RPMI7951 (cell line): ENCODE results near the gene DAB2IP. TPM values are rescaled to one million over a fixed set of nuclear protein-coding genes. Genes with fewer than 3 reads are reported as not detected.
"Not testable (repeated sequence)": the region's sequence is repeated elsewhere in the genome, so short reads cannot be mapped to it uniquely, and the experiment has no call there.

Experiments used
- DNase-seq: peaks from one replicate; pipeline ENCODE4 v3.0.0-alpha.2; 2012; ENCODE audit warnings: low read depth
- total RNA-seq: library from RNA; depleted of rRNA; stranded (reverse); fragments of >200 nt; shearing (Covaris generic); gene quantifications from 2 replicates; pipeline ENCODE4 v1.2.3, GENCODE V29; 2014; rRNA removed

Gene DAB2IP
- total RNA-seq, result 3.1 and 3.8 TPM in 2 replicates

DNA sequence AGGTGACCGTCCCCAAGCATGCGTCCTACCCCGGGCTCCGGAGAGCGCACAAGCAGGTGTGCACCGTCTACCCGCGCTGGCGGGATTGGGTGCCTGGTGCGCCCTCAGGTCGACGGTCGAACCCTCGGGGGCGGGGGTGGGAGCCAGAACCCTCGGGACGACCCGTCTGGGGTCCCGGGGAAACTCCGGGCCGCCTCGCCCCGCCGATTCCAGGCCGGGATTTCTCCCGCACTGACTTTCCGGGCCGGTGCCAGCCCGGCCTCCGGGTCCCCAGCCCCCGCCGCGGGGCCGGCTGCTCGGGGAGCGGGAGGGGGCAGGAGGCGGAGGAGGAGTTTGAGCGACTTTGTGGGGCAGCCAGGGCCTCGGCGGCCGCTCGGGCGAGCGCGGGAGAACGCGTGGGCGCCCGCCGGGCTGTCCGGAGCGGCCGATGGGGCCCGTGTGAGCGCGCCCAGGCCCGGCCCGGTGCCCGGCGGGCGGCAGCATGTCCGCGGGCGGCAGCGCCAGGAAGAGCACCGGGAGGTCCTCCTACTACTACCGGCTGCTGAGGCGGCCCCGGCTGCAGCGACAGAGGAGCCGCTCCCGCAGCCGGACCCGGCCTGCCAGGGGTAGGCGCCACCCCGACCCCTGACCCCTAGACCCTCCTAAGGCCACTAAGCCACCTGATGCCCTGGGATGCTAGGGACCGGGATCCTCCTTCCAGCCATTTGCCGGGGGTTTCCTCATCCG lies at the start of gene DAB2IP:
TSS of gene DAB2IP (plus strand) at position 340 of the 726 bp plus-strand sequence. CDS start at position 482, 142 bp downstream.
- peak; percentile 25 for DNase-seq

- DNase-seq, result peak; percentile 43
Measured at GRCh38 chr9:121603028-121603427, 48.4 kb upstream of the DAB2IP start.

DNA sequence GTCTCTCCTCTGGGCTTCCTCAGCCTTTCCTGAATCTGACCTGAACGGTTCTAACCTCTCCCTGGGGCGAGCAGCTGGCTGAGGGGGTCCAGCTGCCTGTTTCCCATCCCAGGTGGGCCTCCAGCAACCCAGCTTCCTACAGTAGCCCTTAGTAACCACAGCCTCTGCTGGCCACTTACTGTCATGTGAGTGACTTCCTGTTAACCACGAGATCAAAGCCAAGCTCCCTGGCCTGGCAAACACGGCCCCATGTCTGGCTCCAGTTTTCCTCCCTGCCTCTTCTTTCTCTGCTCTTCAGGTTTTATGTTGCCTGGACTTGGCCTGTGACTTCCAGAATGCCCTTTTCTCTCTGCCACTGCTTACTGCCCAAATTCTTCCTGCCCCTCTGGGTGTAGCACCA lies 47.2 kb upstream of the DAB2IP start:
- DNase-seq, result peak; percentile 38

DNA sequence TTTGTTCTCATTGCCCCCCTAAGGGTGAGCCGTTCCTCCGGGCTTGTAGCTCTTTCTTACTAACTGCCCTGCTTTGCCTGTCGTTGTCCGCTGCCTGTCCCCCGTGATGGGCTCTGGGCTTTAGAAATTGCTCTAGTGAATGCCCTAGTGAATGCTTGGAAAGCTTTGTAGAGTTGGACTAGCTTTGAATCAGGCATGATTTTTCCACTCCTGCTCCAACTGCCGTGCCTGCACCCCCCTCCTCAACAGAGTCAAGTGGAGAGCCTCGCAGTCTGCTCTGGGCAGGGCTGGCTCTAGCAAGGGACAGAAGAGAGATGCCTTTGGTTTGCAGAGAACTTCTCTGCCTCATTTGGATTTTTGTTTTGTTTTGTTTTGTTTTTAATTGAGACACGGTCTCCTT lies 46.8 kb upstream of the DAB2IP start:
- no peak for DNase-seq

- peak; percentile 74 for DNase-seq
Measured at GRCh38 chr9:121607434-121608167, 43.8 kb upstream of the DAB2IP start.

DNA sequence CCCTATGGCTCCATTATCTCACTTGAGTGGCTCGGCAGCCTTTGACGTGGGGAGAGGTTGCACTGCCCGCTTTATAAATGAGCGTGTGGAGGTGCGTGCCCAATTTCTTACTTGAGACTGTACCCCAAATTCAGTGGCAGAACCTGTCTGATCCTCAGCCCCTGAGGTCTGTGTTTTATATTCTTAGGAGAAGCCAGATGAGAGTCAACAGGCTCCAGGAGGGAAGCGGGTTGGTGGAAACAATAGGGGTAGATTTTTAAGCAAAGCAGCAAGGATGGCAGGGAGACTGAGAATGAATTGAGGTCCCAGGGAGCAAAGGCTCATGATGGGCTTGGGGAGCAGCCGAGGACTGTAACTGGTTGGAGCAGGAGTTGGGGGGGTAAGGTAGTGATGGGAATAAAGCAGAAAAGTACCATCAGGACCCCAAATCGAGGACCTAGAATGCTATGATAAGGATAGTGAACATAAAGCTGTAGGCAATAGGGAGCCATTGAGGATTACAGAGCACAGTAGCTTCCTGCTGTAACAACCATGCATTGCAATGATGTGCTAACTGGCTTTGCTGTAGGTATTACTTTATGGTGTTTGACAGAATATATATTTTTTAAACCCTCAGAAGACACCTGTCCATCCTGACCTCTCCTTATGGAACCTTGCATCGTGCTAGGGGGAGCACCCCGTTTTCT lies 43.1 kb upstream of the DAB2IP start:
- no peak for DNase-seq

GRCh38 chr9:121609822-121610637 lies 41.4 kb upstream of the DAB2IP start:
- DNase-seq, result peak; percentile 59

DNA sequence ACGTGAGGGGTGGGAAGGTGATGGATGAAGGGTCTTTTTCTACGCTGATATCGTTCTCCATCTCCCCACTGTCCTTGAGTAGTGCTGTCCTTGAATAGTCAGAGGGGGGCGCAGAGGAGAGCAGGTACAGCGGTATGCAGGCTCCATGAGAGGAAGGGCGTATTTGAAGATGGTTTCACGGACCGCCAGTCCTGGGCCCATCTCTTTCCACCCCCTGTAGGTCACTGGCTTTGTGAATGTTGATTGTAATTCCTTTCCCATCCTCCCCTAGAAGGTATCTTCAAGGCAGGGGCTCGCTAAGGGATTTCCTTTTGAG lies 40.8 kb upstream of the DAB2IP start:
- DNase-seq, result no peak

- DNase-seq, result no peak
Measured at GRCh38 chr9:121612511-121612998, 38.9 kb upstream of the DAB2IP start.

- DNase-seq, result no peak
Measured at GRCh38 chr9:121613009-121613752, 38.3 kb upstream of the DAB2IP start.

DNA sequence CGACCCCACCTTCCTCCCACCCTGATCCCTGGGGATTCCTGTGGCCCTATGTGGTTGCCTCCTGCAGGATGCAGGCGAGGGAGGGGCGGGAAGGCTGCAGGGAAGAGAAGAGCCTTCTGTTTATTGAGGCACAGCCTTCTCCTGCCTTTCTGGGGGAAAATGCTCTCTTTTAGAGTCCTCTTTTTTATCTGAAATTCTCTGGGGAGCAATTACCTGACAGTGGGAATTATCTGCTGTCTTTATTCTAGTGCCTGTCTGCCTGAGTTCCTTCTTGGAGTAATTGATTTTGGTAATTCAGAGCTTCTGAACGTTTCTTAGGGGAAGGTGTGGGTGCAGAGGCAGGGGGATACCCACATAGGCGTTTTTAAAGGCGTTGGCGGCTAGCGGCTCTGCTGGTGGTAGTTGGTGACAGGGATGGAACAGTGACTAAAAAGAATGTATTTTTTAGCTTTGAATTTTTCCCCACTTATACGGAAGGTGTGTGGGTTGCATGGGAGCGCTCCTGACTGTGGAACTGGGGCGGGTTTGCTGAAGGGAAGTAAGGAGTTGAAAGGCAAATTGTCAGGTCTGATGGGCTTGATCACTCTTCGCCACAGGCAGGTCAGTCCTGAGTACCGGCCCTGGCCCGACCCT lies 35.2 kb upstream of the DAB2IP start:
- DNase-seq, result no peak

- DNase-seq, result no peak
Measured at GRCh38 chr9:121618504-121618903, 32.9 kb upstream of the DAB2IP start.

DNA sequence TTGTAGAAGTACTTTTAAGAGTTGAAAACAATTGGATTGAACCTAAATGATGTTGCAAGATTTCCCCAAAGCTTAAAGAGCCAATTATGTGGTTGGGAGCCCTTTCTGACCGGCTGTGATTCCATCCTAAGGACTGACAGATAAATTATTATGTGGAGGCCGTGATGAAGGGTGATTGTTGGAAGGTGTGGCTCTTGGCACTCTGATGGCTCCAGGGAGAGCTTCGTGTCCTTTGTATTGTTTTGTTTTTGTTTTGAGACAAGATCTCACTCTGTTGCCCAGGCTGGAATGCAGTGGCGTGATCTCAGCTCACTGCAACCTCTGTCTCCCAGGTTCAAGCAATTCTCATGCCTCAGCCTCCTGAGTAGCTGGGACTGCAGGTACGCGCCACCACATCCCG lies 32.5 kb upstream of the DAB2IP start:
- DNase-seq, result not testable (repeated sequence)

GRCh38 chr9:121619545-121620324 lies 31.7 kb upstream of the DAB2IP start:
- no peak for DNase-seq

- no peak for DNase-seq
Measured at GRCh38 chr9:121620325-121620673, 31.1 kb upstream of the DAB2IP start.

DNA sequence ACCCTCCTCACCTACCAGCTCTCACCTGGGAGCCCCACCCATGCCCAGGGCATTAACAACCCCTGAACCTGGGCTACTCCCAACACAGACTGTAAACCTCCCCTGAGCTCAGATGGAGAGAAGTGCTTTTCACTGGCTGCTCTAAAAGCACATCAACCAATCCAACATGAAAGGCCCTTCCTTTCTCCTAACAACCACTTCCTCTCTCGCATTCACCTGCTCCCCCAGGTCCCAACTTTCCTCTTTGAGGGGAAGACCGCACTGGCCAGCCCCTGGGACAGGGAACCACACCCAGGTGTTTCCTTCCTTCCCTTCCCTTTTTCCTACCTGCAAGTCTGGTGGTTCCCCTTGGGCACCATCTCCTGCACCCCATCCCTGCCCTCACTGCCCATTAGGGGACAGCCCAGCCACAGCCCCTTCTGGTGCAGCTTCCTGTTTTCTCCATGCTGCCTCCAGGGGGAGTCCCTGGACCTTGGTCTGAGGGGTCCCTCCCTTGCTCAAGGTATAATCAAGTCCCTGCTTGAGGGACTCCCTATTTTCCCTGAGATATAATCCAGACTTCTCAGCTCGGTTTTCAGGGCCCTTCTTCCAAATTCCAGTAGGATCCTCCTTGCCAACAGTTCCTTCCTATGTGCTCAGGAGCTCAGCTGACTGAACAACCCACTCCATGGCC lies 30.5 kb upstream of the DAB2IP start:
- DNase-seq, result no peak

GRCh38 chr9:121622387-121623203 lies 28.8 kb upstream of the DAB2IP start:
- DNase-seq, result no peak

GRCh38 chr9:121623430-121623829 lies 28.0 kb upstream of the DAB2IP start:
- not testable (repeated sequence) for DNase-seq
